CD14-positive monocyte (primary cell): ENCODE results near the gene SFMBT2. TPM values are rescaled to one million over a fixed set of nuclear protein-coding genes. Genes with fewer than 3 reads are reported as not detected.
A peak's percentile ranks its signal among the peaks of the same experiment; 100 is the strongest.

ENCODE experiments used
- DNase-seq, 3 donors: peaks; one replicate each; pipeline ENCODE4 v3.0.0-alpha.2; 2011 to 2022
- H2AFZ ChIP-seq: 2 replicates; pipeline ENCODE4 v1.6.0; 2012; ENCODE audit warnings: mild to moderate bottlenecking, low read depth, low read length, inconsistent platforms; ENCODE audit not compliant: insufficient read depth, poor library complexity, severe bottlenecking
- H3K27ac ChIP-seq, 2 donors: 1 replicate in 1 of 2; 2 replicates in 1 of 2; pipeline ENCODE4 v1.5.1; 2012 to 2013; ENCODE audit warnings: low read length in 2 of 2, control low read depth in 1 of 2, inconsistent platforms in 1 of 2, low read depth in 1 of 2, mild to moderate bottlenecking in 1 of 2
- H3K27me3 ChIP-seq, 2 donors: one replicate each; pipeline versions ENCODE4 v1.6.0 to v1.6.1; 2011 to 2013; ENCODE audit warnings: low read length in 2 of 2; ENCODE audit not compliant: control insufficient read depth in 2 of 2, insufficient read depth in 2 of 2
- H3K36me3 ChIP-seq, 2 donors: replicated peaks in 1 of 2; 1 replicate in 1 of 2; 2 replicates in 1 of 2; pipeline versions ENCODE4 v1.5.1 to v1.6.1; 2012 to 2013; ENCODE audit warnings: low read length in 2 of 2, control low read depth in 1 of 2, inconsistent platforms in 1 of 2, mild to moderate bottlenecking in 1 of 2; ENCODE audit not compliant: insufficient read depth in 2 of 2, control insufficient read depth in 1 of 2
- H3K4me1 ChIP-seq, 2 donors: 1 replicate in 1 of 2; 2 replicates in 1 of 2; pipeline versions ENCODE4 v1.5.1 to v1.6.1; 2012 to 2013; ENCODE audit warnings: low read length in 2 of 2, control low read depth in 1 of 2, inconsistent platforms in 1 of 2, mild to moderate bottlenecking in 1 of 2, moderate library complexity in 1 of 2; ENCODE audit not compliant: insufficient read depth in 2 of 2, control insufficient read depth in 1 of 2
- H3K4me2 ChIP-seq: replicated peaks from 2 replicates; pipeline ENCODE3; 2012; ENCODE audit warnings: low read length, moderate library complexity, mild to moderate bottlenecking; ENCODE audit not compliant: poor library complexity, severe bottlenecking; ENCODE audit errors: extremely low read depth
- H3K4me3 ChIP-seq, 3 experiments: fragments of 200-600 bp in 1 of 3; sonication (generic) in 1 of 3; replicated peaks in 1 of 3; 1 replicate in 2 of 3; 2 replicates in 1 of 3; pipeline ENCODE4 v1.5.1; 2011 to 2013; ENCODE audit warnings: low read length in 3 of 3, mild to moderate bottlenecking in 3 of 3, control low read depth in 2 of 3, low read depth in 2 of 3, inconsistent platforms in 1 of 3, moderate library complexity in 1 of 3
- H3K79me2 ChIP-seq: 2 replicates; pipeline ENCODE4 v1.6.0; 2012; ENCODE audit warnings: mild to moderate bottlenecking, control low read depth, inconsistent platforms, low read length, moderate library complexity; ENCODE audit not compliant: insufficient read depth
- H3K9ac ChIP-seq: 2 replicates; pipeline ENCODE4 v1.6.0; 2017; ENCODE audit warnings: low read length, mild to moderate bottlenecking; ENCODE audit not compliant: insufficient read depth, poor library complexity, severe bottlenecking
- H3K9me3 ChIP-seq, 2 donors: replicated peaks in 1 of 2; 1 replicate in 1 of 2; 2 replicates in 1 of 2; pipeline versions ENCODE4 v1.5.1 to v1.6.1; 2012 to 2013; ENCODE audit warnings: low read length in 2 of 2, control low read depth in 1 of 2; ENCODE audit not compliant: control insufficient read depth in 1 of 2, insufficient read depth in 1 of 2
- H4K20me1 ChIP-seq: 2 replicates; pipeline ENCODE4 v1.6.0; 2012; ENCODE audit warnings: mild to moderate bottlenecking, low read length, control low read depth, moderate library complexity; ENCODE audit not compliant: insufficient read depth
- H3K27ac Mint-ChIP-seq, 7 donors: one replicate each; pipeline ENCODE4 v1.8.0; 2020; ENCODE audit warnings: mild to moderate bottlenecking in 7 of 7, mixed read lengths in 7 of 7, moderate library complexity in 6 of 7, inconsistent platforms in 2 of 7
- H3K27me3 Mint-ChIP-seq, 3 donors: one replicate each; pipeline ENCODE4 v1.8.0; 2021 to 2022; ENCODE audit warnings: low read depth in 3 of 3, mild to moderate bottlenecking in 3 of 3, mixed read lengths in 3 of 3, moderate library complexity in 3 of 3, inconsistent platforms in 1 of 3
- H3K36me3 Mint-ChIP-seq, 2 donors: one replicate each; pipeline ENCODE4 v1.8.0; 2020; ENCODE audit warnings: mixed read lengths in 2 of 2, inconsistent platforms in 1 of 2, mild to moderate bottlenecking in 1 of 2
- H3K4me1 Mint-ChIP-seq: one replicate; pipeline ENCODE4 v1.8.0; 2020; ENCODE audit warnings: mild to moderate bottlenecking, mixed read lengths
- H3K4me3 Mint-ChIP-seq, 2 donors: one replicate each; pipeline ENCODE4 v1.8.0; 2020; ENCODE audit warnings: mild to moderate bottlenecking in 2 of 2, mixed read lengths in 2 of 2, moderate library complexity in 1 of 2
- H3K9me3 Mint-ChIP-seq, 7 donors: one replicate each; pipeline ENCODE4 v1.8.0; 2020 to 2022; ENCODE audit warnings: mixed read lengths in 7 of 7, mild to moderate bottlenecking in 6 of 7, moderate library complexity in 6 of 7, inconsistent platforms in 2 of 7
- WGBS: methylation state at CpG from one replicate; pipeline ENCODE4 v1.1.5; 2013; ENCODE audit warnings: missing lambda C conversion rate; ENCODE audit not compliant: insufficient coverage; 5-methylcytosine and 5-hydroxymethylcytosine counted together
- intact Hi-C, 2 donors: fragments of 100-400 bp; cut with micrococcal nuclease; formaldehyde crosslinking; loops; one replicate each; pipeline versions ENCODE4 v1.15.0 to v1.15.1; 2023
- polyA plus RNA-seq, 3 donors: library from polyadenylated mRNA; depleted of rRNA in 1 of 3; unstranded in 2 of 3; stranded (reverse) in 1 of 3; fragments of 300-500 nt in 2 of 3; fragments of >200 nt in 1 of 3; fragmentation: Illumina TruSeq in 2 of 3; gene quantifications; 1 replicate in 2 of 3; 2 replicates in 1 of 3; pipeline ENCODE4 v1.2.3, GENCODE V29; 2012 to 2021
- TF ChIP-seq, protein P1 (sequence below): fragments of 200-600 bp; IDR thresholded peaks from one replicate; pipeline ENCODE4 v1.8.0; 2022; ENCODE audit warnings: antibody characterized with exemption, mild to moderate bottlenecking

Gene SFMBT2
- polyA plus RNA-seq, 3 donors, result 0.53 to 10.9 (median 1.6) TPM

DNA sequence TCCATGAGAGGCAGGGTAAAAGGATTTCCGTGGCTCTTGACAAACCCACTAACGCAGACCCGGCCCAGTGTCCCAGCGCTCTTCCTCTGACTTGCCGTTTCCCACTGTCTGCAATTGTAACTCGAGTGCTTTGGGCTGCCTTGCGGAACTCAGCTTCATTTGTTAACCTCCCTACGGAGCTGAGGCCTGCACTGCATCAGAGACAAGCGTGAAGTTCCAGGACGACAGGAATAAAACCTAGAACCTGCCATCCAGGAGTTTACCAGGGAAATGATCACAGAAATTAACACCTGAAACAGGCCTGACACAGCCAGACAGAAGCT lies 76.2 kb downstream of the SFMBT2 start:
- WGBS, result 97% methylated on average over 7 of the region's 10 CpGs
- peaks cover 7 to 8% of the 10 kb centered on the region in 2 donors for H3K4me1 ChIP-seq
- H3K4me2 ChIP-seq, result no peak overlapping the region
- intact Hi-C loops, result no loop called here
- H3K27me3 ChIP-seq, result no peaks in the 10 kb centered on the region
- H3K27ac ChIP-seq, result no peak overlapping the region
- peaks cover 18 to 29% of the 10 kb centered on the region in 2 donors for H3K36me3 Mint-ChIP-seq
- H3K4me3 ChIP-seq, result no peak overlapping the region
- H2AFZ ChIP-seq, result no peak overlapping the region
- peaks cover 0 to 6% of the 10 kb centered on the region in 2 donors for H3K36me3 ChIP-seq
- TF ChIP-seq, protein P1, sequence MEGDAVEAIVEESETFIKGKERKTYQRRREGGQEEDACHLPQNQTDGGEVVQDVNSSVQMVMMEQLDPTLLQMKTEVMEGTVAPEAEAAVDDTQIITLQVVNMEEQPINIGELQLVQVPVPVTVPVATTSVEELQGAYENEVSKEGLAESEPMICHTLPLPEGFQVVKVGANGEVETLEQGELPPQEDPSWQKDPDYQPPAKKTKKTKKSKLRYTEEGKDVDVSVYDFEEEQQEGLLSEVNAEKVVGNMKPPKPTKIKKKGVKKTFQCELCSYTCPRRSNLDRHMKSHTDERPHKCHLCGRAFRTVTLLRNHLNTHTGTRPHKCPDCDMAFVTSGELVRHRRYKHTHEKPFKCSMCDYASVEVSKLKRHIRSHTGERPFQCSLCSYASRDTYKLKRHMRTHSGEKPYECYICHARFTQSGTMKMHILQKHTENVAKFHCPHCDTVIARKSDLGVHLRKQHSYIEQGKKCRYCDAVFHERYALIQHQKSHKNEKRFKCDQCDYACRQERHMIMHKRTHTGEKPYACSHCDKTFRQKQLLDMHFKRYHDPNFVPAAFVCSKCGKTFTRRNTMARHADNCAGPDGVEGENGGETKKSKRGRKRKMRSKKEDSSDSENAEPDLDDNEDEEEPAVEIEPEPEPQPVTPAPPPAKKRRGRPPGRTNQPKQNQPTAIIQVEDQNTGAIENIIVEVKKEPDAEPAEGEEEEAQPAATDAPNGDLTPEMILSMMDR, result no peak
- no peak overlapping the region for H3K9ac ChIP-seq
- peak overlapping the region in 1 of 7 donors; percentile 51 for H3K27ac Mint-ChIP-seq
- peaks cover 2 to 17% (median 7%) of the 10 kb centered on the region in 7 donors for H3K9me3 Mint-ChIP-seq
- no peak overlapping the region for H3K4me3 Mint-ChIP-seq
- no peak for DNase-seq
- H3K79me2 ChIP-seq, result peaks cover 78% of the 10 kb centered on the region
- H3K27me3 Mint-ChIP-seq, result peaks cover 0 to 3% (median 0%) of the 10 kb centered on the region in 3 donors
- H3K4me1 Mint-ChIP-seq, result peaks cover 18% of the 10 kb centered on the region
- H4K20me1 ChIP-seq, result no peaks in the 10 kb centered on the region
- peaks cover 2 to 8% of the 10 kb centered on the region in 2 donors for H3K9me3 ChIP-seq

- TF ChIP-seq, protein P1, result no peak
- H3K36me3 ChIP-seq, result peaks cover 0 to 8% of the 10 kb centered on the region in 2 donors
- no peak for DNase-seq
- H3K27me3 ChIP-seq, result no peaks in the 10 kb centered on the region
- Mint-ChIP-seq H3K4me3 (no peak overlapping the region), H3K4me1 (peaks cover 18% of the 10 kb centered on the region), H3K36me3 (peaks cover 23 to 30% of the 10 kb centered on the region in 2 donors), H3K27me3 (peaks cover 0 to 4% (median 0%) of the 10 kb centered on the region in 3 donors), H3K27ac (peak overlapping the region in 4 of 7 donors; percentile 7 to 66 (median 44)), H3K9me3 (peaks cover 5 to 20% (median 12%) of the 10 kb centered on the region in 7 donors)
- no peak overlapping the region for H3K27ac ChIP-seq
- H4K20me1 ChIP-seq, result no peaks in the 10 kb centered on the region
- H3K4me2 ChIP-seq, result no peak overlapping the region
- no peak overlapping the region for H2AFZ ChIP-seq
- no peak overlapping the region for H3K4me3 ChIP-seq
- H3K9me3 ChIP-seq, result peaks cover 7 to 13% of the 10 kb centered on the region in 2 donors
- WGBS, result 98% methylated on average over 15 of the region's 21 CpGs
- peaks cover 7 to 8% of the 10 kb centered on the region in 2 donors for H3K4me1 ChIP-seq
- H3K79me2 ChIP-seq, result peaks cover 83% of the 10 kb centered on the region
- H3K9ac ChIP-seq, result no peak overlapping the region
- intact Hi-C loops, result no loop called here
Measured at GRCh38 chr10:7333961-7334641, 76.7 kb downstream of the SFMBT2 start.
